Stimulated activated naive CD8-positive, alpha-beta T cell treated with anti-CD3 and anti-CD28 coated beads, Interleukin-15, amount 100 ng/mL, for 72 hours (primary cell): ENCODE data around the gene MCAT.

Experiments
- ATAC-seq: fragments of 150-1000 bp; cut with Tn5 transposase; 2 replicates; pipeline ENCODE4 v1.10.0; 2021; ENCODE audit warnings: mild to moderate bottlenecking, moderate library complexity
- DNase-seq, 2 donors: peaks; one replicate each; pipeline ENCODE4 v3.0.0; 2021 to 2022
- H3K27ac Mint-ChIP-seq, 2 donors: one replicate each; pipeline ENCODE4 v1.8.0; 2022; ENCODE audit warnings: mild to moderate bottlenecking in 2 of 2, mixed read lengths in 2 of 2, moderate library complexity in 2 of 2
- H3K27me3 Mint-ChIP-seq: one replicate; pipeline ENCODE4 v1.8.0; 2022; ENCODE audit warnings: mixed read lengths
- H3K4me1 Mint-ChIP-seq: one replicate; pipeline ENCODE4 v1.8.0; 2022; ENCODE audit warnings: mild to moderate bottlenecking, mixed read lengths
- H3K4me3 Mint-ChIP-seq, 2 donors: one replicate each; pipeline ENCODE4 v1.8.0; 2022; ENCODE audit warnings: mild to moderate bottlenecking in 2 of 2, mixed read lengths in 2 of 2, moderate library complexity in 1 of 2
- H3K9me3 Mint-ChIP-seq, 2 donors: one replicate each; pipeline ENCODE4 v1.8.0; 2022; ENCODE audit warnings: mixed read lengths in 2 of 2

MCAT gene

GRCh38 chr22:43177479-43177878 lies 34.3 kb upstream of the MCAT start:
- ATAC-seq (no peak), DNase-seq (no peak)
- no peak overlapping the region for H3K4me3 Mint-ChIP-seq
- H3K27me3 Mint-ChIP-seq: no peaks in the 10 kb centered on the region
- peak overlapping the region in 1 of 2 donors; percentile 19 for H3K27ac Mint-ChIP-seq
- no peaks in the 10 kb centered on the region for H3K9me3 Mint-ChIP-seq
- peaks cover 15% of the 10 kb centered on the region for H3K4me1 Mint-ChIP-seq

- no peak for DNase-seq
- no peak overlapping the region for H3K4me3 Mint-ChIP-seq
- H3K27me3 Mint-ChIP-seq: no peaks in the 10 kb centered on the region
- H3K4me1 Mint-ChIP-seq: peaks cover 7% of the 10 kb centered on the region
- H3K27ac Mint-ChIP-seq: peak overlapping the region in 1 of 2 donors; percentile 59
- ATAC-seq: no peak
- no peaks in the 10 kb centered on the region for H3K9me3 Mint-ChIP-seq
Observed at GRCh38 chr22:43176090-43176489, 32.9 kb upstream of the MCAT start.

- no peaks in the 10 kb centered on the region for H3K27me3 Mint-ChIP-seq
- H3K4me3 Mint-ChIP-seq: no peak overlapping the region
- no peak for DNase-seq
- peak overlapping the region in 1 of 2 donors; percentile 19 for H3K27ac Mint-ChIP-seq
- H3K9me3 Mint-ChIP-seq: no peaks in the 10 kb centered on the region
- no peak for ATAC-seq
- no peaks in the 10 kb centered on the region for H3K4me1 Mint-ChIP-seq
Observed at GRCh38 chr22:43174941-43175531, 31.8 kb upstream of the MCAT start.

- Mint-ChIP-seq H3K9me3 (no peaks in the 10 kb centered on the region), H3K27ac (no peak overlapping the region)
Observed at GRCh38 chr22:43173976-43174720, 30.9 kb upstream of the MCAT start.

GRCh38 chr22:43173566-43173965 lies 30.4 kb upstream of the MCAT start:
- no peak overlapping the region for H3K27ac Mint-ChIP-seq
- ATAC-seq: no peak
- peaks cover 6% of the 10 kb centered on the region for H3K4me1 Mint-ChIP-seq
- DNase-seq: no peak
- no peaks in the 10 kb centered on the region for H3K27me3 Mint-ChIP-seq
- no peak overlapping the region for H3K4me3 Mint-ChIP-seq
- H3K9me3 Mint-ChIP-seq: no peaks in the 10 kb centered on the region

More at GRCh38 chr22:43173976-43174720, 30.9 kb upstream of the MCAT start:
- Mint-ChIP-seq H3K4me1 (peaks cover under 1% of the 10 kb centered on the region), H3K4me3 (no peak overlapping the region), H3K27me3 (no peaks in the 10 kb centered on the region)
- DNase-seq (no peak), ATAC-seq (no peak)

- H3K27ac Mint-ChIP-seq: peak overlapping the region in 1 of 2 donors; percentile 48
- DNase-seq: no peak
- no peaks in the 10 kb centered on the region for H3K9me3 Mint-ChIP-seq
- no peak for ATAC-seq
- no peak overlapping the region for H3K4me3 Mint-ChIP-seq
- H3K4me1 Mint-ChIP-seq: peaks cover 6% of the 10 kb centered on the region
- H3K27me3 Mint-ChIP-seq: no peaks in the 10 kb centered on the region
Observed at GRCh38 chr22:43172191-43172590, 29.0 kb upstream of the MCAT start.

GRCh38 chr22:43171607-43172006 lies 28.4 kb upstream of the MCAT start:
- ATAC-seq (no peak), DNase-seq (no peak)
- Mint-ChIP-seq H3K27ac (peak overlapping the region in 1 of 2 donors; percentile 54), H3K4me1 (peaks cover 6% of the 10 kb centered on the region), H3K27me3 (no peaks in the 10 kb centered on the region), H3K9me3 (no peaks in the 10 kb centered on the region), H3K4me3 (no peak overlapping the region)

- H3K4me3 Mint-ChIP-seq: no peak overlapping the region
- peak overlapping the region in 1 of 2 donors; percentile 78 for H3K27ac Mint-ChIP-seq
- ATAC-seq: no peak
Observed at GRCh38 chr22:43171019-43171491, 27.9 kb upstream of the MCAT start.

GRCh38 chr22:43170131-43170480 lies 26.9 kb upstream of the MCAT start:
- H3K9me3 Mint-ChIP-seq: no peaks in the 10 kb centered on the region
- H3K4me1 Mint-ChIP-seq: peaks cover 6% of the 10 kb centered on the region
- H3K27ac Mint-ChIP-seq: peak overlapping the region in 1 of 2 donors; percentile 42
- no peak for DNase-seq
- no peaks in the 10 kb centered on the region for H3K27me3 Mint-ChIP-seq
- no peak overlapping the region for H3K4me3 Mint-ChIP-seq
- no peak for ATAC-seq

More at GRCh38 chr22:43171019-43171491, 27.9 kb upstream of the MCAT start:
- no peak for DNase-seq
- Mint-ChIP-seq H3K9me3 (no peaks in the 10 kb centered on the region), H3K27me3 (no peaks in the 10 kb centered on the region), H3K4me1 (peaks cover 6% of the 10 kb centered on the region)

- no peaks in the 10 kb centered on the region for H3K9me3 Mint-ChIP-seq
- DNase-seq (no peak), ATAC-seq (no peak)
- no peaks in the 10 kb centered on the region for H3K27me3 Mint-ChIP-seq
- H3K4me3 Mint-ChIP-seq: no peak overlapping the region
- peak overlapping the region in 1 of 2 donors; percentile 71 for H3K27ac Mint-ChIP-seq
- peaks cover 6% of the 10 kb centered on the region for H3K4me1 Mint-ChIP-seq
Observed at GRCh38 chr22:43169310-43170130, 26.3 kb upstream of the MCAT start.

GRCh38 chr22:43168471-43169309 lies 25.5 kb upstream of the MCAT start:
- Mint-ChIP-seq H3K4me3 (no peak overlapping the region), H3K27ac (peak overlapping the region; percentile 10 to 55), H3K4me1 (peaks cover 6% of the 10 kb centered on the region), H3K27me3 (no peaks in the 10 kb centered on the region), H3K9me3 (no peaks in the 10 kb centered on the region)
- DNase-seq: no peak
- no peak for ATAC-seq

GRCh38 chr22:43167001-43167589 lies 23.9 kb upstream of the MCAT start:
- no peak overlapping the region for H3K4me3 Mint-ChIP-seq
- peak overlapping the region in 1 of 2 donors; percentile 54 for H3K27ac Mint-ChIP-seq
- ATAC-seq: no peak
- no peak for DNase-seq
- no peaks in the 10 kb centered on the region for H3K9me3 Mint-ChIP-seq
- H3K4me1 Mint-ChIP-seq: peaks cover 6% of the 10 kb centered on the region
- H3K27me3 Mint-ChIP-seq: no peaks in the 10 kb centered on the region

GRCh38 chr22:43166132-43166930 lies 23.1 kb upstream of the MCAT start:
- Mint-ChIP-seq H3K9me3 (no peaks in the 10 kb centered on the region), H3K27ac (peak overlapping the region; percentile 53 to 54), H3K4me1 (peaks cover 6% of the 10 kb centered on the region), H3K4me3 (no peak overlapping the region), H3K27me3 (no peaks in the 10 kb centered on the region)
- ATAC-seq: no peak
- DNase-seq: no peak

GRCh38 chr22:43164636-43165035 lies 21.4 kb upstream of the MCAT start:
- no peaks in the 10 kb centered on the region for H3K27me3 Mint-ChIP-seq
- H3K9me3 Mint-ChIP-seq: no peaks in the 10 kb centered on the region
- DNase-seq: no peak
- peak overlapping the region; percentile 7 to 65 for H3K27ac Mint-ChIP-seq
- no peak overlapping the region for H3K4me3 Mint-ChIP-seq
- no peak for ATAC-seq
- H3K4me1 Mint-ChIP-seq: peaks cover 6% of the 10 kb centered on the region
